B cell (primary cell): ENCODE results near the gene SMC4. TPM values are rescaled to one million over a fixed set of nuclear protein-coding genes. Genes with fewer than 3 reads are reported as not detected.

Source experiments
- ATAC-seq: fragments of 200-7000 bp; cut with Tn5 transposase; one replicate; pipeline ENCODE4 v1.10.0; 2021; ENCODE audit warnings: low read depth, mild to moderate bottlenecking, moderate number of reproducible peaks, moderate library complexity
- CTCF ChIA-PET: fragments of 350-600 bp; sonication (Branson Sonifier 250); formaldehyde crosslinking; loops from one replicate; lab custom pipeline; 2021; ENCODE audit warnings: antibody characterized with exemption, inconsistent platforms; lab: Charles Lee
- POLR2A ChIA-PET: fragments of 350-600 bp; sonication (Branson Sonifier 250); formaldehyde crosslinking; loops from one replicate; lab custom pipeline; 2021; ENCODE audit warnings: antibody characterized with exemption; lab: Charles Lee
- DNase-seq: peaks from one replicate; pipeline ENCODE4 v3.0.0; 2013
- H2AFZ ChIP-seq: 2 replicates; pipeline ENCODE4 v1.6.1; 2012; ENCODE audit warnings: mild to moderate bottlenecking, low read depth, low read length; ENCODE audit not compliant: insufficient read depth, poor library complexity, severe bottlenecking
- H3K27ac ChIP-seq, 2 donors: 1 replicate in 1 of 2; 2 replicates in 1 of 2; pipeline ENCODE4 v1.5.1; 2012 to 2013; ENCODE audit warnings: low read length in 2 of 2, mild to moderate bottlenecking in 2 of 2, moderate library complexity in 1 of 2
- H3K27me3 ChIP-seq, 4 experiments: fragments of 200-600 bp in 1 of 4; sonication (generic) in 1 of 4; replicated peaks in 1 of 4; 1 replicate in 2 of 4; 2 replicates in 2 of 4; pipeline versions ENCODE4 v1.6.1 to v1.7.0; 2013 to 2016; ENCODE audit warnings: low read length in 3 of 4, mild to moderate bottlenecking in 2 of 4, mixed read lengths in 1 of 4, moderate library complexity in 1 of 4; ENCODE audit not compliant: insufficient read depth in 4 of 4, control insufficient read depth in 3 of 4; ENCODE audit errors: control extremely low read depth in 1 of 4
- H3K36me3 ChIP-seq, 2 experiments: replicated peaks in 1 of 2; 1 replicate in 1 of 2; 2 replicates in 1 of 2; pipeline versions ENCODE4 v1.6.1 to v1.7.1; 2013; ENCODE audit warnings: low read length in 1 of 2; ENCODE audit not compliant: insufficient read depth in 2 of 2, control insufficient read depth in 1 of 2; ENCODE audit errors: control extremely low read depth in 1 of 2, extremely low read depth in 1 of 2
- H3K4me1 ChIP-seq, 2 donors: fragments of 200-600 bp in 1 of 2; sonication (generic) in 1 of 2; 1 replicate in 1 of 2; 2 replicates in 1 of 2; pipeline versions ENCODE4 v1.5.1 to v1.6.1; 2013 to 2017; ENCODE audit warnings: low read length in 2 of 2; ENCODE audit not compliant: control insufficient read depth in 2 of 2, insufficient read depth in 2 of 2
- H3K4me2 ChIP-seq: replicated peaks from 2 replicates; pipeline ENCODE3; 2012; ENCODE audit warnings: mild to moderate bottlenecking, low read depth, low read length; ENCODE audit not compliant: poor library complexity, severe bottlenecking
- H3K4me3 ChIP-seq, 5 experiments: fragments of 200-600 bp in 1 of 5; sonication (generic) in 1 of 5; 1 replicate in 3 of 5; 2 replicates in 2 of 5; pipeline versions ENCODE4 v1.5.1 to v1.7.0; 2011 to 2016; ENCODE audit warnings: low read length in 4 of 5, mild to moderate bottlenecking in 4 of 5, low read depth in 2 of 5, control low read depth in 1 of 5, moderate library complexity in 1 of 5; ENCODE audit not compliant: insufficient read depth in 1 of 5; ENCODE audit errors: control extremely low read depth in 1 of 5, extremely low read depth in 1 of 5
- H3K79me2 ChIP-seq: fragments of 200-600 bp; sonication (generic); one replicate; pipeline ENCODE4 v1.6.0; 2016; ENCODE audit warnings: low read length; ENCODE audit not compliant: control insufficient read depth, insufficient read depth
- H3K9ac ChIP-seq: fragments of 200-600 bp; sonication (generic); 2 replicates; pipeline ENCODE4 v1.6.1; 2017; ENCODE audit warnings: mild to moderate bottlenecking, low read length, moderate library complexity
- H3K9me3 ChIP-seq, 3 donors: one replicate each; pipeline versions ENCODE4 v1.6.1 to v1.7.1; 2013; ENCODE audit warnings: low read length in 2 of 3; ENCODE audit not compliant: control insufficient read depth in 2 of 3, insufficient read depth in 1 of 3; ENCODE audit errors: control extremely low read depth in 1 of 3
- H4K20me1 ChIP-seq: 2 replicates; pipeline ENCODE4 v1.6.0; 2012; ENCODE audit warnings: mild to moderate bottlenecking, low read length; ENCODE audit not compliant: insufficient read depth, control insufficient read depth, poor library complexity, severe bottlenecking
- H3K27ac Mint-ChIP-seq: one replicate; pipeline ENCODE4 v1.8.0; 2021; ENCODE audit warnings: mixed read lengths
- H3K27me3 Mint-ChIP-seq: one replicate; pipeline ENCODE4 v1.8.0; 2021; ENCODE audit warnings: mixed read lengths
- H3K4me1 Mint-ChIP-seq: one replicate; pipeline ENCODE4 v1.8.0; 2021; ENCODE audit warnings: mixed read lengths
- H3K4me3 Mint-ChIP-seq: one replicate; pipeline ENCODE4 v1.8.0; 2021; ENCODE audit warnings: mixed read lengths
- H3K9me3 Mint-ChIP-seq: one replicate; pipeline ENCODE4 v1.8.0; 2022; ENCODE audit warnings: mixed read lengths; ENCODE audit not compliant: insufficient read depth
- EZH2 ChIP-seq: IDR thresholded peaks from 2 replicates; pipeline ENCODE4 v1.6.1; 2012; ENCODE audit warnings: borderline replicate concordance, low read depth, mild to moderate bottlenecking, moderate library complexity, low read length; ENCODE audit not compliant: insufficient read depth, poor library complexity, severe bottlenecking
- WGBS: methylation state at CpG from one replicate; pipeline ENCODE4 v1.1.5; 2013; ENCODE audit warnings: missing lambda C conversion rate; ENCODE audit not compliant: insufficient coverage; 5-methylcytosine and 5-hydroxymethylcytosine counted together
- intact Hi-C: fragments of 100-400 bp; cut with micrococcal nuclease; formaldehyde crosslinking; loops from one replicate; pipeline ENCODE4 v1.10.0; 2022
- polyA plus RNA-seq: library from polyadenylated mRNA; depleted of rRNA; stranded (reverse); fragments of >200 nt; gene quantifications from 2 replicates; pipeline ENCODE4 v1.2.3, GENCODE V29; 2012
- total RNA-seq, 2 donors: library from RNA; stranded (reverse); fragments of 120-200 nt in 1 of 2; gene quantifications; 1 replicate in 1 of 2; 2 replicates in 1 of 2; pipeline versions ENCODE4 v1.2.3 to v1.2.4, GENCODE V29; 2013 to 2022
- TF ChIP-seq, protein P1 (sequence below): fragments of 200-600 bp; IDR thresholded peaks from one replicate; pipeline ENCODE4 v1.8.0; 2022; ENCODE audit warnings: antibody characterized with exemption, mild to moderate bottlenecking

Gene SMC4
- total and polyA plus RNA-seq, 2 donors (not counting 1 experiment from before 2014, with no cell fraction given), result 12.4 to 55.1 TPM

DNA sequence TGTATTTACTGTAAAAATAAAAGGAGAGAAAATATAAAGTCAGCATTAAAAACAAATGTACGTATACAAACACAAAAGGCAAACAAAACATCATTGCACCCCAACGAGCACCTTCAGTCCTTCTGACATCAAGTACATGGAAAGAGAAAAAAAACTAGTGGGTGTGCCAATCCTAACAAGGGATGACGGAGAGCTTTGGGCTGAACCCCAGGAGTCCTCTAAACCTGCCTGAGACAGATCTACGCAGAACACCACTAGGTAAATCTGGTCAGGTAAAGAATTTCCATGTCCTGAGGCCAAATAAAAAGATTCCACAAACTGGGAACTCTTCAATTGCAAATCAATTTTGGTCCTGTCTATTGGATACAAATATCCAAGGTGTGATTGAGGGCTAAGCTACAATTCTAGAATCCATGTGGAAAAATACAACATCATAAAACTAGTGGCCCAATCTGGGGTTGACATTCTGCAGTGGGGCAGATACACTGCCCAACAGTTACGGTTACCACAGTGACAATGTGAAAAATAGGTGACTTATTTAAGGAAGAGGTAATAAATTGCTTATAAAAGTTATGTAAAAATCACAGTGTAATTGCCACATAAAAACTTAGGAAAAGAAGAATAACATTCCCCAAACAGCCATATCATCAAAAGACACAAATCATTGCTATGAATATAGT, 14.7 kb upstream of the SMC4 start:
- Mint-ChIP-seq H3K27ac (no peak overlapping the region), H3K4me1 (no peaks in the 10 kb centered on the region), H3K9me3 (no peaks in the 10 kb centered on the region), H3K4me3 (no peak overlapping the region), H3K27me3 (no peaks in the 10 kb centered on the region)
- no CpG with 5 or more reads among the region's 5 CpGs for WGBS
- no peaks in the 10 kb centered on the region for H3K9me3 ChIP-seq
- ATAC-seq, result no peak
- H3K4me1 ChIP-seq, result no peaks in the 10 kb centered on the region
- no peak overlapping the region for H3K9ac ChIP-seq
- ChIA-PET POLR2A (no interaction called here), CTCF (no interaction called here)
- intact Hi-C loops, result no loop called here
- no peaks in the 10 kb centered on the region for H4K20me1 ChIP-seq
- H3K79me2 ChIP-seq, result peaks cover 13% of the 10 kb centered on the region
- no peak overlapping the region for H3K27ac ChIP-seq
- H2AFZ ChIP-seq, result no peak overlapping the region
- H3K4me3 ChIP-seq, result no peak overlapping the region
- TF ChIP-seq, protein P1, sequence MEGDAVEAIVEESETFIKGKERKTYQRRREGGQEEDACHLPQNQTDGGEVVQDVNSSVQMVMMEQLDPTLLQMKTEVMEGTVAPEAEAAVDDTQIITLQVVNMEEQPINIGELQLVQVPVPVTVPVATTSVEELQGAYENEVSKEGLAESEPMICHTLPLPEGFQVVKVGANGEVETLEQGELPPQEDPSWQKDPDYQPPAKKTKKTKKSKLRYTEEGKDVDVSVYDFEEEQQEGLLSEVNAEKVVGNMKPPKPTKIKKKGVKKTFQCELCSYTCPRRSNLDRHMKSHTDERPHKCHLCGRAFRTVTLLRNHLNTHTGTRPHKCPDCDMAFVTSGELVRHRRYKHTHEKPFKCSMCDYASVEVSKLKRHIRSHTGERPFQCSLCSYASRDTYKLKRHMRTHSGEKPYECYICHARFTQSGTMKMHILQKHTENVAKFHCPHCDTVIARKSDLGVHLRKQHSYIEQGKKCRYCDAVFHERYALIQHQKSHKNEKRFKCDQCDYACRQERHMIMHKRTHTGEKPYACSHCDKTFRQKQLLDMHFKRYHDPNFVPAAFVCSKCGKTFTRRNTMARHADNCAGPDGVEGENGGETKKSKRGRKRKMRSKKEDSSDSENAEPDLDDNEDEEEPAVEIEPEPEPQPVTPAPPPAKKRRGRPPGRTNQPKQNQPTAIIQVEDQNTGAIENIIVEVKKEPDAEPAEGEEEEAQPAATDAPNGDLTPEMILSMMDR, result no peak
- no peak for TF ChIP-seq EZH2
- H3K27me3 ChIP-seq, result no peaks in the 10 kb centered on the region
- DNase-seq, result no peak
- no peak overlapping the region for H3K4me2 ChIP-seq
- peaks cover 0 to 4% of the 10 kb centered on the region in 2 experiments for H3K36me3 ChIP-seq

DNA sequence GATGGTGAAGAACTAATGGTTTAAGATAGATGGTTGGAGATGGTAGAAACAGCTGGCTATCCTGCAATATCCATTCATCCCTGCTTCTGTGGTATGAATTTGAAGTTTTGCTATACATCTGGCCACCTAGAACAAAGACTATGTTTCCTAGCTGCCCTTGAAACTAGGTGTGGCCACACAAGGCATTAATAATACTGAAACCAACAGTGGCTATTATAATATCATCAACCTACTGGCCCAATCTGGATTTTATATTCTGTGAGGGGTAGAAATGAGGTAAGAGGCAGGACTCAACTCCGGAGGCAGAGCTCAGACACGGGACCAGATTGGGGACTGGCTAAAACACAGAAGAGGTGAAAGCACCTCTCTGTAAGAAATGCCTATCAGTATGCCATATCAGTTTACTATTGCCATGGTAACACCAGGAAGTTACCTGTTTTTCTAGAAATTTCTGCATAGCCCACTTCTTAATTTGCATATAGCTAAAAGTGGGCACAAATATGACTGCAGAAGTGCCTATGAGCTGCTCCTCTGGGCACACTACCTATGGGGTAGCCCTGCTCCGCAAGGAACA, 8.8 kb upstream of the SMC4 start:
- no peaks in the 10 kb centered on the region for H3K27me3 Mint-ChIP-seq
- no peak overlapping the region for H3K9ac ChIP-seq
- TF ChIP-seq, protein P1, result no peak
- no peak for TF ChIP-seq EZH2
- 100% methylated on average over 1 of the region's 3 CpGs for WGBS
- H4K20me1 ChIP-seq, result no peaks in the 10 kb centered on the region
- no peaks in the 10 kb centered on the region for H3K4me1 ChIP-seq
- POLR2A ChIA-PET, result no interaction called here
- no peaks in the 10 kb centered on the region for H3K9me3 ChIP-seq
- H3K4me1 Mint-ChIP-seq, result peaks cover 9% of the 10 kb centered on the region
- peaks cover 30% of the 10 kb centered on the region for H3K79me2 ChIP-seq
- DNase-seq (no peak), ATAC-seq (no peak)
- H3K36me3 ChIP-seq, result no peaks in the 10 kb centered on the region
- H3K4me3 Mint-ChIP-seq, result no peak overlapping the region
- H3K4me2 ChIP-seq, result no peak overlapping the region
- intact Hi-C loops, result no loop called here
- H2AFZ ChIP-seq, result no peak overlapping the region
- H3K9me3 Mint-ChIP-seq, result no peaks in the 10 kb centered on the region
- CTCF ChIA-PET, result no interaction called here
- no peak overlapping the region for H3K4me3 ChIP-seq
- H3K27ac Mint-ChIP-seq, result no peak overlapping the region
- no peak overlapping the region for H3K27ac ChIP-seq
- H3K27me3 ChIP-seq, result no peaks in the 10 kb centered on the region
